ENCODE data around the gene ACTA2.

The ACTA2 gene

GRCh38 chr10:88920198-88920597, 32.4 kb downstream of the ACTA2 start:
- DNase-seq (ENCODE audit: low spot score), result peak; percentile 29

GRCh38 chr10:88919041-88919440, 33.5 kb downstream of the ACTA2 start:
- DNase-seq (ENCODE audit: low spot score), result no peak

GRCh38 chr10:88918191-88918905, 34.2 kb downstream of the ACTA2 start:
- DNase-seq (ENCODE audit: low spot score), result no peak

- DNase-seq (ENCODE audit: low spot score), result no peak
These were observed 35.6 kb downstream of the ACTA2 start for GRCh38 chr10:88916986-88917385.

- DNase-seq (ENCODE audit: low spot score), result no peak
These were observed 36.3 kb downstream of the ACTA2 start for GRCh38 chr10:88916231-88916630.

GRCh38 chr10:88915781-88916180, 36.8 kb downstream of the ACTA2 start:
- DNase-seq (ENCODE audit: low spot score), result no peak

- no peak for DNase-seq (ENCODE audit: low spot score)
These were observed 38.8 kb downstream of the ACTA2 start for GRCh38 chr10:88913788-88914187.

- DNase-seq (ENCODE audit: low spot score), result no peak
These were observed 39.4 kb downstream of the ACTA2 start for GRCh38 chr10:88913127-88913526.

GRCh38 chr10:88911851-88912250, 40.7 kb downstream of the ACTA2 start:
- no peak for DNase-seq (ENCODE audit: low spot score)

GRCh38 chr10:88911116-88911515, 41.5 kb downstream of the ACTA2 start:
- no peak for DNase-seq (ENCODE audit: low spot score)

- DNase-seq (ENCODE audit: low spot score), result no peak
These were observed 44.4 kb downstream of the ACTA2 start for GRCh38 chr10:88908194-88908593.

- DNase-seq (ENCODE audit: low spot score), result no peak
These were observed 45.7 kb downstream of the ACTA2 start for GRCh38 chr10:88906921-88907320.

- no peak for DNase-seq (ENCODE audit: low spot score)
These were observed 48.9 kb downstream of the ACTA2 start for GRCh38 chr10:88903715-88904114.

- no peak for DNase-seq (ENCODE audit: low spot score)
These were observed 50.4 kb downstream of the ACTA2 start for GRCh38 chr10:88901984-88902789.

GRCh38 chr10:88901206-88901983, 51.2 kb downstream of the ACTA2 start:
- no peak for DNase-seq (ENCODE audit: low spot score)

- DNase-seq (ENCODE audit: low spot score), result no peak
These were observed 52.7 kb downstream of the ACTA2 start for GRCh38 chr10:88899886-88900285.

GRCh38 chr10:88898727-88899126, 53.8 kb downstream of the ACTA2 start:
- no peak for DNase-seq (ENCODE audit: low spot score)

GRCh38 chr10:88896994-88897853, 55.3 kb downstream of the ACTA2 start:
- peak; percentile 41 for DNase-seq (ENCODE audit: low spot score)

- peak; percentile 11 for DNase-seq (ENCODE audit: low spot score)
These were observed 56.1 kb downstream of the ACTA2 start for GRCh38 chr10:88896372-88896993.

GRCh38 chr10:88895250-88895649, 57.3 kb downstream of the ACTA2 start:
- no peak for DNase-seq (ENCODE audit: low spot score)

GRCh38 chr10:88893611-88894010, 59.0 kb downstream of the ACTA2 start:
- peak; percentile 51 for DNase-seq (ENCODE audit: low spot score)

Data from AG20443 (cell line).